ENCODE measurements around the gene IL1RAP. TPM values are rescaled to one million over a fixed set of nuclear protein-coding genes. Genes with fewer than 3 reads are reported as not detected.

The IL1RAP gene
- total and polyA plus RNA-seq, 2 experiments from 2014 or later = 3.6 to 5.0 TPM

DNA sequence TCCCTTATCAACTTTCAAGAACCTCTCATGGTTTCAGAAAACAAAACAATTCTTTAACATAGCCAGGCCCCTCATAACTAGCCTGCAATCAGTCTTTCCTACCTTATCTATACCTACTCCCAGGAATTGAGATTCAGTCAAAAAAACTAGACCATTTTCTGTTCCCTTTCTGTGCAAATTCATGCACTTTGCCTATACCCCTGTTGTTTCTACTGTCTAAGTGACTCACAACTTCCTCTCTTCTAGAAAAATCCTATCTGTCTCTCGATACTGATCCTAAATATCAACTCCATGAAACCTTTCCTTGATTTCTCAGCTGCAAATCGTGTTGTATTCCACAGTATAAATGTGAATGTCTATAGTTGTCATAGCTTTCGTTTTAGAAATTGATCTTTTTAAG is 10.9 kb upstream of the IL1RAP start:
- Histone ChIP-seq H3K36me3 (ENCODE audit: insufficient read depth) (no peaks in the 10 kb centered on the region), H3K27me3 (ENCODE audit: insufficient read depth) (no peaks in the 10 kb centered on the region), H3K9me2 (ENCODE audit: insufficient read depth) (no peaks in the 10 kb centered on the region), H3K79me2 (replicated peaks; ENCODE audit: insufficient read depth) (no peaks in the 10 kb centered on the region), H4K20me1 (replicated peaks; ENCODE audit: insufficient read depth) (no peaks in the 10 kb centered on the region), H3F3A (replicated peaks; ENCODE audit: low read depth) (no peaks in the 10 kb centered on the region), H3K4me2 (no peak overlapping the region), H2AFZ (no peak overlapping the region), H3K4me3 (no peak overlapping the region), H3K27ac (ENCODE audit: low read depth) (no peak overlapping the region), H3K4me1 (ENCODE audit: insufficient read depth) (0 out of 2 replicates have a peak, but pooled peaks cover under 1% of the 10 kb centered on the region)
- no peaks in the 10 kb centered on the region for H3K27me3 Mint-ChIP-seq (ENCODE audit: insufficient read depth, low read depth, poor library complexity)
- H3K27ac Mint-ChIP-seq = no peak overlapping the region
- no peak for DNase-seq (ENCODE audit: low spot score)
- ATAC-seq = no peak
- no peaks in the 10 kb centered on the region for H3K9me3 Mint-ChIP-seq
- no peaks in the 10 kb centered on the region for H3K36me3 Mint-ChIP-seq (ENCODE audit: low read depth)
- H3K4me1 Mint-ChIP-seq = no peaks in the 10 kb centered on the region
- TF ChIP-seq, protein P1, sequence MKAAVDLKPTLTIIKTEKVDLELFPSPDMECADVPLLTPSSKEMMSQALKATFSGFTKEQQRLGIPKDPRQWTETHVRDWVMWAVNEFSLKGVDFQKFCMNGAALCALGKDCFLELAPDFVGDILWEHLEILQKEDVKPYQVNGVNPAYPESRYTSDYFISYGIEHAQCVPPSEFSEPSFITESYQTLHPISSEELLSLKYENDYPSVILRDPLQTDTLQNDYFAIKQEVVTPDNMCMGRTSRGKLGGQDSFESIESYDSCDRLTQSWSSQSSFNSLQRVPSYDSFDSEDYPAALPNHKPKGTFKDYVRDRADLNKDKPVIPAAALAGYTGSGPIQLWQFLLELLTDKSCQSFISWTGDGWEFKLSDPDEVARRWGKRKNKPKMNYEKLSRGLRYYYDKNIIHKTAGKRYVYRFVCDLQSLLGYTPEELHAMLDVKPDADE (IDR thresholded peaks at IDR 0.05) = no peak
- TF ChIP-seq CTCF (conservative IDR thresholded peaks at IDR 0.05; ENCODE audit: low read depth in 2 of 2) (no peak), JUNB (IDR thresholded peaks at IDR 0.05; ENCODE audit: unreplicated experiment) (no peak), REST (IDR thresholded peaks at IDR 0.05; ENCODE audit: unreplicated experiment) (no peak)
- no peak overlapping the region for H3K4me3 Mint-ChIP-seq

DNA sequence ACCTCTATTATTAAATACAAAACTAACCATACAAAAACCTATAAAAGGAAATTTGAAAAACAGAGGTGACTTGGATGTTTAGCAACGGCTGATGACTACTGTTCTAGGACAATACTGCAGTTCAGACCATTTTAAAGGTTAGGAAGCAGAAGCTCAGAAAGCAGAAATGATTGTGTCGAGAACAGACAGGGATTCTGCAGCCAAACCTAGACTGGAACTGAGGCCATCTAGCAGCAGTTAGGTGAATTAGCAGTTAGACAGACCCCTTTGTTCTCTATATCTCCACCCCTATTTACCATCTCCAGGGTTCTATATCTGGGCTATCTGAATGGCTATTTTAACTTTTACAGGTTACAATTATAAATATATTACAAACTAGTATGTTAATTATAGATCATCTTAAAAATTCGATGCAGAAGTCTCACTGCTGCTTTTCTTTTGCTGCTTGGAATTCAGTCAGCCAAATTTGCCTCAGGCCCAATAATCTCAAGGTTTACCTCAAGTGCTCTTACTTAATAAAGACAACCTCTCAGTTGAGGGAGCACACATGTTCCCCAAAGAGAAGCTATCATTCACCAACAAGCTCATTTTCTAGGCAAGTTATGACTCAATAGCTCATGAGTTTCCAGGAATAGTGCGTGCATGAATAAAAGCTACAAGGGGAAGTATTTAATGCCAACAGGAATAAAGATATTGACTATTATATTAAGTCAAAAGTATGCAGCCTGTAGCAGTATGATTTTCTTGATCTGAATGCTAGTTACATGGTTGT is 9.3 kb upstream of the IL1RAP start:
- Histone ChIP-seq H3K4me1 (ENCODE audit: insufficient read depth) (peaks cover 11% of the 10 kb centered on the region; the same call in 1 of the 2 replicates), H3K36me3 (ENCODE audit: insufficient read depth) (no peaks in the 10 kb centered on the region), H2AFZ (no peak overlapping the region), H3K4me2 (no peak overlapping the region), H4K20me1 (replicated peaks; ENCODE audit: insufficient read depth) (no peaks in the 10 kb centered on the region), H3K9me2 (ENCODE audit: insufficient read depth) (no peaks in the 10 kb centered on the region), H3K27ac (ENCODE audit: low read depth) (no peak overlapping the region), H3K79me2 (replicated peaks; ENCODE audit: insufficient read depth) (no peaks in the 10 kb centered on the region), H3K27me3 (ENCODE audit: insufficient read depth) (no peaks in the 10 kb centered on the region), H3F3A (replicated peaks; ENCODE audit: low read depth) (no peaks in the 10 kb centered on the region), H3K4me3 (no peak overlapping the region)
- Mint-ChIP-seq H3K27ac (no peak overlapping the region), H3K4me1 (peaks cover 7% of the 10 kb centered on the region), H3K27me3 (ENCODE audit: insufficient read depth, low read depth, poor library complexity) (peaks cover 2% of the 10 kb centered on the region), H3K36me3 (ENCODE audit: low read depth) (no peaks in the 10 kb centered on the region), H3K4me3 (no peak overlapping the region), H3K9me3 (no peaks in the 10 kb centered on the region)
- ATAC-seq (peak; percentile 78), DNase-seq (ENCODE audit: low spot score) (peak; percentile 39)
- TF ChIP-seq ZNF462 (CRISPR knock-in tag; IDR thresholded peaks at IDR 0.05) = no peak
